T-helper 17 cell (primary cell): Measurements from ENCODE around the gene CHST11. TPM values are rescaled to one million over a fixed set of nuclear protein-coding genes. Genes with fewer than 3 reads are reported as not detected.

Experiments
- ATAC-seq: fragments of 150-1000 bp; cut with Tn5 transposase; 2 replicates; pipeline ENCODE4 v1.10.0; 2021; ENCODE audit warnings: mild to moderate bottlenecking, moderate library complexity
- DNase-seq, 3 donors: peaks; one replicate each; pipeline versions ENCODE4 v3.0.0 to v3.0.0-alpha.2; 2020 to 2021
- H3K9me3 ChIP-seq: one replicate; pipeline ENCODE4 v1.7.0; 2013; ENCODE audit warnings: low read length, mild to moderate bottlenecking; ENCODE audit not compliant: control insufficient read depth, poor library complexity, severe bottlenecking
- H3K27ac Mint-ChIP-seq: one replicate; pipeline ENCODE4 v1.8.0; 2022; ENCODE audit warnings: mild to moderate bottlenecking, moderate library complexity, mixed read lengths
- H3K27me3 Mint-ChIP-seq: one replicate; pipeline ENCODE4 v1.8.0; 2022; ENCODE audit warnings: mixed read lengths
- H3K36me3 Mint-ChIP-seq: one replicate; pipeline ENCODE4 v1.8.0; 2022; ENCODE audit warnings: low read depth, mixed read lengths
- H3K4me1 Mint-ChIP-seq: one replicate; pipeline ENCODE4 v1.8.0; 2022; ENCODE audit warnings: mild to moderate bottlenecking, mixed read lengths
- H3K4me3 Mint-ChIP-seq: one replicate; pipeline ENCODE4 v1.8.0; 2022; ENCODE audit warnings: mild to moderate bottlenecking, moderate library complexity, mixed read lengths
- total RNA-seq, 4 donors: library from RNA in 2 of 4; stranded (reverse) in 2 of 4; gene quantifications; one replicate each; pipeline ENCODE4 v1.2.3 and lab custom pipeline; 2022 to 2026

Gene CHST11
- total RNA-seq, 2 donors from 2014 or later, result 76.6 to 78.3 TPM

DNA sequence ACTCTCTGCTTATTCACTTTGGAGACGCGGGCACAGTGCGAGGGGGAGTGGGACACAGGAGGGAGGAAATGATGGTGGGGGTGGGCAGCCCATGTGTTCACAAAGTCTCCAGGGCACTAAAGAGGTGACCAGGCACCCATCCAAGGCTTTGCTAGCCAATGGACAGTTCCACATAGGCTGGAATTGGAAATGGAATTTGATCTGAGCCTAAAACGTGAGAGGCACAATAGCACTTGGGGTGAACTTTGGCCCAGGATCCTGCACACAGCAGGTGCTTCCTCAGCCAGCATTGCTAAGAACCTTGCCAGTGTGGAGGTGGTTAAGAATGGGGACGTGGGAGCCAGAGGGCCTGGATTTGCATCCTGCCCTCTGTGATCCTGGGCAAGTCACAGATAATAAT, 193.8 kb downstream of the CHST11 start:
- DNase-seq, result no peak

DNA sequence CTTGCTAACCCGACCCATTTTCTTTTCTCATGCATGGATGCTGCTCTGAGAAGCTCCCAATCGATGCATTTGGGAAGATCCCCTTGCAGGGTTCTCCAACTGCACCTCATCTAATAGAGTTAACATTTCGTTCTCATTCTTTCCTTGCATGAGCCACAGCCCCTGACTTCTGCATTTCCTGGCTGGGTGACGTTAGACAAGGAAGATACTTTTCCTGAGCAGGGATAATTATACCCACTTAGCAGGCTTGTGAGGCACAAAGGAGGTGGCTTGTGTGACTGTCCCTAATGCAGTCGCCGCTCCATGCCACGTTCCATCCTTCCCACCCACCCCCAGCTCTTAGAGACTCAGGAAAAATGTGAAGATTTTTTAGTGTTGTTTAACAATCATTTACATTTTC, 195.1 kb downstream of the CHST11 start:
- no peaks in the 10 kb centered on the region for H3K9me3 ChIP-seq
- Mint-ChIP-seq H3K27me3 (no peaks in the 10 kb centered on the region), H3K4me3 (no peak overlapping the region), H3K27ac (peak overlapping the region; percentile 66), H3K4me1 (peaks cover 48% of the 10 kb centered on the region), H3K36me3 (peaks cover 3% of the 10 kb centered on the region)
- DNase-seq (no peak), ATAC-seq (no peak)

More for the DNA sequence above, 193.8 kb downstream of the CHST11 start:
- Mint-ChIP-seq H3K4me3 (no peak overlapping the region), H3K27ac (peak overlapping the region; percentile 94), H3K4me1 (peaks cover 50% of the 10 kb centered on the region), H3K36me3 (peaks cover 3% of the 10 kb centered on the region), H3K27me3 (no peaks in the 10 kb centered on the region)
- H3K9me3 ChIP-seq, result no peaks in the 10 kb centered on the region
- no peak for ATAC-seq

DNA sequence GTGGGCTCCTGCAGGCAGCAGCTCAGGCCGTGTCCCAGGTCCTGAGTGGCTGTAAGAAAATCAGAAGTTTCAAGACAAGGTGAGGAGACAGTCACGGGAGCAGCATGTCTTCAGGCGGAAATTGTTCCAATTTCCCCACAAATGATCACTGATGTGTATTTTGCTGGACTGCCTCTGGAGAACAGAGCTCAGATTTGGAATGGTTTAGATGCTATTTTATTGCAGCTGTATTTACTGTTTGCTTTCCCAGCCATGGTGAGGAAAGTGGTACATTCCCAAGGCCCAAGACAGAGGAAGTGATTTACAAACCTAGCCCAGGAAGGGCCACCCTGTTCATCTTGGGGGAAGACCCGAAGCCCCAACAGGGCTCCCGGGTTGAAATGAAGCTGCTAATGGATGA, 195.6 kb downstream of the CHST11 start:
- DNase-seq (no peak), ATAC-seq (no peak)
- no peak overlapping the region for H3K4me3 Mint-ChIP-seq
- H3K4me1 Mint-ChIP-seq, result peaks cover 48% of the 10 kb centered on the region
- H3K27me3 Mint-ChIP-seq, result no peaks in the 10 kb centered on the region
- H3K9me3 ChIP-seq, result no peaks in the 10 kb centered on the region
- H3K36me3 Mint-ChIP-seq, result peaks cover 3% of the 10 kb centered on the region
- H3K27ac Mint-ChIP-seq, result peak overlapping the region; percentile 66

DNA sequence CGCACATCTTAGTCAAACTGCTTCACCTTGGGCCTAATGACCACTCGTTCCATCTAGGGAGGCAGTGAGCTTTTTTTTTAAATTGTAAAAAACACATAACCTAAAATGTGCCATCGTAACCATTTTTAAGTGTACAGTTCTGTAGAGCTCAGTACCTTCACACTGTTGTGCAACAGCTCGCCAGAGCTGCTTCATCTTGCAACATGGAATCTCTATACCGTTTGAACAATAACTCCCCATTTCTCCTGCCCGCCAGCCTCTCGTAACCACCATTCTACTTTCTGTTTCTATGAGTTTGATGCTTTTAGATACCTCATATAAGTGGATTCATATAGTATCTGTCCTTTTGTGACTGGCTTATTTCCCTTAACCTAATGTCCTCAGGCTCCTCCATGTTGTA, 196.2 kb downstream of the CHST11 start:
- peaks cover 50% of the 10 kb centered on the region for H3K4me1 Mint-ChIP-seq
- peak overlapping the region; percentile 27 for H3K27ac Mint-ChIP-seq
- DNase-seq, result no peak

DNA sequence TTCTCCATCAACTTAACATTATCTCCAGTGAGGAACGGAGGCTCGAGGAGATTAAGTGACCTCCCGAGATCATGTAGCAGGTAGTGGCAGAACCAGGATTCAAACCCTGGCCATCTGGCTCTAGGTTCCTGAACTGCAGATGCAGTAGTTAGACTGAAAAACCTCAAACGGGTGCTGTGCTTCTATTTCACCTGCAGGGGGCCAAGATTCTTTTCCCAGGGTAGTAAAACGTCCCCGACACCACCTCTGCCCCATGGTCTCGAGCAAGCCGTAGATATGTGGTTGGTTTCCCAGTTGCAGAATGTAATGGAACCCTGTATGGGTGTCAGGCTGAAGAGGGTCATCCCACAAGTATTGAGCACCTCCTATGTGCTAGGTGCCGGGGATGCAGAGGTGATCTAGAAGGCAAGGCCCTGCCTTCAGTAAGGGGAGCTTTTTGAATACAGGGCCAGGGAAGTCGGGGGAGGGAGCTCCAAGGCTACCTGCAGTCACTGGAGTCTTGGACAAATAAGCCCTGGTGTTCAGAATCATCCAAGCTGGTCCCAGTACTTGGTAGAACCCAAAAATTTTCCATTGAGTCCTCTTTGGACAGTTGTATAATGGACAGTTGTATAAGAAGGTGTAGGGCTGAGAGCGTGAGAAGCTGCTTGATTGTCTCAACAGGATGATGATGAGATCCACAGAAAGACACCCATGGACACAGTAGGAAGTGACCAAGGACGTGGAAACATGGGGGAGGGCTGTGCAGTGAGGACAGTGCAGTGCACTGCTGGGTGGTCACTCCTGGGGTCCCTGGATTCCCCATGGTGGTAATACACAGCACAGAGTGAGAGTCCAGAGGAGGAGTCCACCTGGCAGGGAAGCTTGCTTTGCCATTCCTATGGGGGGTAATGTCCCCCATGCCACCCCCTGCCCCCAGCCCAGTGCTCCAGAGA, 197.2 kb downstream of the CHST11 start:
- ATAC-seq, result peak; percentile 50

More for the DNA sequence above, 196.2 kb downstream of the CHST11 start:
- Mint-ChIP-seq H3K27me3 (no peaks in the 10 kb centered on the region), H3K4me3 (no peak overlapping the region), H3K36me3 (peaks cover 3% of the 10 kb centered on the region)
- ATAC-seq, result no peak
- no peaks in the 10 kb centered on the region for H3K9me3 ChIP-seq

DNA sequence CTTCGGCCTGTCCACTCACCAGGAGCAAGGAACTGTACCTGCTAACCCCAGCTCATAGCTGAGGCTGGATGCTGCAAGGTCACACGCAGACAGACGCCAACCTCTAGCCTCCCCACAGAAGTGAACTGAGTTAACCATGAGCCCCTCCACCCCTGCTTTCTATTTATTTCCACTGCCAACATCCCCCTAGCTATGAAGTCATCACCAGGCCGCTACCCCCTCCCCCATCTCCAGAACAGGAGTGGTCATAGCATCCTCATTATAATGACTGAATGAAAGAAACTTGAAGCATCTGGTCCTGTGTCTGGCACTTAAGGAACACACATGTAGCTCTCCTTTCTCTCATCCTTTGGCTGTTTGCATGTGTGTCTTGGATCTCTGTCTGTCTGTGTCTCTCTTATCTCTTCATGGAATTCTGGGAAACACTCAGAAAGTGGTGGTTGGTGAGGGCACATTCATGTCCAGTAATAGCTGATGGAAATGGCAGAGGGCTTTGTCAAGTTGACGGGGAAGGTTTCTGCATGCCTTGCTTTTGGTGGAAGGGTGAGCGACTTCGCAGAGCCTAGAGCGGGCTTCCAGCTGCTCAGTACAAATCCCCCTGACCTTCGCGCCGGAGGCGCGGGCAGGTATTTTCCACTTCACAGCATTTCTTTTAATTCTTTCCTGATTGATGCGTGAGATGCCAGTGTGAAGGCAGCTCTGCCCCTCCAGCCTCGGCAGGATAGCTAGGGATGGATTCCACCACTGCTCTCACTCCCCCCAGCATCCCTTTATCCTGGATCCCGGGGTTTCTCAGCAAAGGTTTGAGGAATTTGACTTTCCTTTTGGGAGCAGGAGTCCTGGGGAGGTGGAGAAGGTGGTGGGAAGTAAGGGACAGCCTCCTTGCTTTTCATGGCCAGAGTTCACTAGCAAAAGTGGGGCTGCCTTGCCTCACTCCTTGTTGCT, 198.2 kb downstream of the CHST11 start:
- Mint-ChIP-seq H3K36me3 (peaks cover 3% of the 10 kb centered on the region), H3K27ac (peak overlapping the region; percentile 73), H3K4me1 (peaks cover 51% of the 10 kb centered on the region), H3K4me3 (peak overlapping the region; percentile 19), H3K27me3 (no peaks in the 10 kb centered on the region)
- DNase-seq, result no peak
- no peaks in the 10 kb centered on the region for H3K9me3 ChIP-seq
- no peak for ATAC-seq

More for the DNA sequence above, 197.2 kb downstream of the CHST11 start:
- Mint-ChIP-seq H3K27me3 (no peaks in the 10 kb centered on the region), H3K4me3 (peak overlapping the region; percentile 19), H3K27ac (peak overlapping the region; percentile 73), H3K4me1 (peaks cover 53% of the 10 kb centered on the region), H3K36me3 (peaks cover 3% of the 10 kb centered on the region)
- H3K9me3 ChIP-seq, result no peaks in the 10 kb centered on the region
- peak in 1 of 3 donors; percentile 21 for DNase-seq

DNA sequence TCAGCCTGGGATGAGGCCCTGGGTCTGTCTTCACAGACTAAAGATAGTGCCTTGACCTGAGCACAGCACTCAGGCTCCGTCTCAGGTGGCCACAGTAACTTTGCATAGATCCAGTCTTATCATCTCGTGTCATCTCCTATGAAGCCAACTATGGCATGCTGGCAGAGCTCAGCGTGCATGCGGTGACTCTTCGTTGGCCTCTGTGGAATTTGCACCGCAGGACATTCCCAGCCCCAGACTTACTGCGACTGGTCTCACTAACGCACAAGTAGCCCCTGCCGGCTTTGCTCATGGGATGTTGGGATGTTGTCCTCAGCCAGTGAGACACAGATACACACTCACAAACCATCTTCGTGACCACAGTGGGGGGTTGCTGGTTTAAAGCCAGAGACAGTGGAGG, 199.6 kb downstream of the CHST11 start:
- Mint-ChIP-seq H3K4me3 (no peak overlapping the region), H3K27ac (peak overlapping the region; percentile 53), H3K27me3 (no peaks in the 10 kb centered on the region), H3K36me3 (peaks cover 3% of the 10 kb centered on the region), H3K4me1 (peaks cover 54% of the 10 kb centered on the region)
- no peak for DNase-seq
- no peaks in the 10 kb centered on the region for H3K9me3 ChIP-seq
- no peak for ATAC-seq

DNA sequence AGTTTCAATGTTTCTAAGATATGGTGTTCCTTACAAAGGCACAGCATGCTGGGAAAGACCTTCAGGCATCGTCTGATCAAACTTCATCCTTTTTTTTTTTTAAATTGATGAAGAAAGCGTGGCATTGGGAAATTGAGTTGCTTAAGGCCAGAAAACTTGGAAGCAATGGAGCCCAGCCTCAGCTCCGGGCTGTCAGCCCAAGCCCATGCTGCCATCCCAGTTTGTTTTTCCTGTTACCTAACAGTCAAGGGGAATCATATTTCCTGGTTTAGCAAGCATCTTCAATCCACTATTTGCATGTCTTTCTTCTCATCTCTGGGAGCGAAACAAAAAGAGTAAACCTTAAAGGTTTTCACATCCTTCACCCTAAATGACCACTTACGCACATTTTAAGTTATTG, 200.2 kb downstream of the CHST11 start:
- no peak for DNase-seq
- ATAC-seq, result no peak
- Mint-ChIP-seq H3K4me3 (no peak overlapping the region), H3K36me3 (no peaks in the 10 kb centered on the region), H3K27me3 (no peaks in the 10 kb centered on the region), H3K27ac (no peak overlapping the region), H3K4me1 (peaks cover 50% of the 10 kb centered on the region)
- H3K9me3 ChIP-seq, result no peaks in the 10 kb centered on the region

DNA sequence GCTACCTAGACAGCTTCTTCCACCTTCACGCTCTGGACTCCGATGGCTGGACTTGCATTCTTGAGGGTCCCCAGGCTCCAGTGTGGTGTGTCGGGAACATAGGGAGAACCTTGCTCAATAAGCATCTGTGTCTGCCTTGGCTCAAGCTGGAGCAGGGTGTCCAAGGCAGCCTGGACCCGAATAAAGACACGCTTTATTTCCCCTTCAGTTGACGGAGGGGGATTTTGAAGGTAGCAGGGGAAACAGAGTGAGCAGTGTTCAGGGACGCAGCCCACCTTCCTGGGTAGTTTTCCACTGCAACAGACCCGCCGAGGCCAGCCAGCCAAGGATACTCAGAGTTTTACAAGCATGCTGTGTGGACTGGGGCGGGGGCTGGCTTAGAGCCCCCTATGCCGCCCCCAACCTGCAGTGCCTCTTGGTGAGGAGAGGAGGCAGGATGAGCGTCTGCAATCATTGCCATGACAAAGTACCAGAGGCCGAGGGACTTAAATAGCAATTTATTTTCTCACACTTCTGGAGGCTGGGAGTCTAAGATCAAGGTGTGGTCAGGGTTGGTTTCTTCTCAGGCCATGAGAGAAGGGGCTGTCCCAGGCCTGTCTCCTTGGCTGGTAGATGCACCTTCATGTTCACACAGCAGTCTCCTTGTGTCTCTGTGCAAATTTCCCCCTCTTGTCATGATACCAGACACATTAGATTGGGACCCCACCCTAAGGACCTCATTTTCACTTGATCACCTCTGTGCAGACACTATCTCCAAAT, 201.2 kb downstream of the CHST11 start:
- H3K36me3 Mint-ChIP-seq, result no peaks in the 10 kb centered on the region
- peaks cover 47% of the 10 kb centered on the region for H3K4me1 Mint-ChIP-seq
- no peaks in the 10 kb centered on the region for H3K27me3 Mint-ChIP-seq
- DNase-seq (no peak), ATAC-seq (no peak)
- no peak overlapping the region for H3K27ac Mint-ChIP-seq
- H3K4me3 Mint-ChIP-seq, result no peak overlapping the region
- no peaks in the 10 kb centered on the region for H3K9me3 ChIP-seq

DNA sequence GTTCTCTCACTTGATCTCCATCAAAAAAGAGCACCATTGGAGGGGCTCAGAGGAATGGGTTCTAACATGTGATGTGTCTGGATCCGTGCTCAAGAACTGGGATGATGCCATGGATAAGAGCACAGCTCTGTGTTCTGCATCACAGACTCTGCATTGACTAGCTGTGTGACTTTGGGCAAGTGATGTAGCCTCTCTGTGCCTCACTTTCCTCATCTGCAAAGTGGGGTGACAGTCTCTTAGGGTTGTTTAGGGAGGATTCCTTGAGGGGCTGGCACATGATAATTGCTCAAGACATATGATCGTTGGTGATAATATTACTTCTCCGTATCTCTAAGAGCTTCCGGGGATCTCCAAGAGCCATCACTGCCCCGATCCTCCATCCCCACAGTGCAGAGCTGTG, 202.3 kb downstream of the CHST11 start:
- no peaks in the 10 kb centered on the region for H3K9me3 ChIP-seq
- H3K4me3 Mint-ChIP-seq, result no peak overlapping the region
- peaks cover 40% of the 10 kb centered on the region for H3K4me1 Mint-ChIP-seq
- no peaks in the 10 kb centered on the region for H3K27me3 Mint-ChIP-seq
- no peaks in the 10 kb centered on the region for H3K36me3 Mint-ChIP-seq
- ATAC-seq (no peak), DNase-seq (no peak)
- peak overlapping the region; percentile 14 for H3K27ac Mint-ChIP-seq

DNA sequence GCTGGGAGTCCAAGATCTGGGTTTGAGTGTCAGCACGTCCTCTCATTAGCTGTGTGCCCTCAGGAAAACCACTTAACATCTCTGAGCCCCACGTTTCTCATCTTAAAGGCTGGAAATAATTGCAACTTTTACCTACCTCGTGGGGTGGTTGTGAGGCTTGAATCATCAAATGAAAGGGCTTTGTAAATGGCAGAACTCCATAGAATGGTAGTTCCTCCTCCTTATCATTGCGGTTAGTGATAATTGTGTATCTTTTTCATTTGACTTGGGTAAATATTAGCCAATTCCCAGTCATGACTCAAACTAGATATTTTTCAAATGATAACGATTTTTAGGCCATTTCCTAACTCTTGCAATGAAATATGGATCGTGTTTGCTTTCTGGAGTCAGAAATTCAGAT, 205.5 kb downstream of the CHST11 start:
- no peaks in the 10 kb centered on the region for H3K9me3 ChIP-seq
- H3K36me3 Mint-ChIP-seq, result peaks cover 4% of the 10 kb centered on the region
- H3K27ac Mint-ChIP-seq, result no peak overlapping the region
- DNase-seq, result no peak
- peaks cover 34% of the 10 kb centered on the region for H3K4me1 Mint-ChIP-seq
- H3K4me3 Mint-ChIP-seq, result no peak overlapping the region
- H3K27me3 Mint-ChIP-seq, result no peaks in the 10 kb centered on the region
- ATAC-seq, result no peak

DNA sequence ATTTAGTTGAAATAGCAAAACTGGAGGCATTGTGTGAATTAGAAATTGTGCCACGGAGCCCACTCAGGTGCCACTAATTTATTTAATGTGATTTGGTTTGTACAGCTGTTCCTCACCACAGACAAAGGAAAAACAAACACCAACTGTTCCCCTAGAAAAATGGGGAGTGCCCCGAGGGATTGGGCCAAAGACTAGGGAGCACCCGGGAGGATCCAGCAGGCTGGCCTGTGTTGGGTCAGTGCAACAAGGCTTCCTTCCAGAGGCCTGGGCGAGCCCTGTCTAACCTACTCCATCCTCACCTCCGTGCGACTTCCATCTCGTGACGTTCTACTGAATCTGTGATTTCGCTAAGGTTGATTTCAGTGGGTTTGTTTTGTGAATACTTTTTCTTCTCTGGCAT, 206.2 kb downstream of the CHST11 start:
- H3K36me3 Mint-ChIP-seq, result peaks cover 4% of the 10 kb centered on the region
- ATAC-seq (no peak), DNase-seq (no peak)
- H3K27me3 Mint-ChIP-seq, result no peaks in the 10 kb centered on the region
- H3K27ac Mint-ChIP-seq, result no peak overlapping the region
- no peak overlapping the region for H3K4me3 Mint-ChIP-seq
- peaks cover 29% of the 10 kb centered on the region for H3K4me1 Mint-ChIP-seq
- no peaks in the 10 kb centered on the region for H3K9me3 ChIP-seq
